Ishikawa (cell line): ENCODE data around the gene ADNP2.

Experiments used
- CEBPB ChIP-seq: IDR thresholded peaks from 2 replicates; pipeline ENCODE4 v1.6.1; 2012
- CREB1 ChIP-seq: IDR thresholded peaks from 2 replicates; pipeline ENCODE4 v1.6.1; 2012; ENCODE audit warnings: low read depth
- EGR1 ChIP-seq: IDR thresholded peaks from 2 replicates; pipeline ENCODE4 v1.6.1; 2012
- EP300 ChIP-seq: IDR thresholded peaks from 2 replicates; pipeline ENCODE4 v1.6.1; 2012; ENCODE audit warnings: borderline replicate concordance
- FOXM1 ChIP-seq: IDR thresholded peaks from 2 replicates; pipeline ENCODE4 v1.6.1; 2012; ENCODE audit warnings: low read depth, borderline replicate concordance
- NFIC ChIP-seq: IDR thresholded peaks from 2 replicates; pipeline ENCODE4 v1.6.1; 2012
- RAD21 ChIP-seq: IDR thresholded peaks from 2 replicates; pipeline ENCODE4 v1.6.1; 2012; ENCODE audit warnings: low read depth
- TAF1 ChIP-seq: IDR thresholded peaks from 2 replicates; pipeline ENCODE4 v1.6.1; 2012; ENCODE audit warnings: low read depth, mild to moderate bottlenecking
- TCF12 ChIP-seq: IDR thresholded peaks from 2 replicates; pipeline ENCODE4 v1.6.1; 2012; ENCODE audit warnings: low read depth
- TEAD4 ChIP-seq: IDR thresholded peaks from 2 replicates; pipeline ENCODE4 v1.6.1; 2012
- YY1 ChIP-seq: IDR thresholded peaks from 2 replicates; pipeline ENCODE4 v1.6.1; 2012; ENCODE audit warnings: low read depth
- ZBTB7A ChIP-seq: IDR thresholded peaks from 2 replicates; pipeline ENCODE4 v1.6.1; 2012; ENCODE audit warnings: low read depth
- TF ChIP-seq, protein P1 (sequence below): IDR thresholded peaks from 2 replicates; pipeline ENCODE4 v1.6.1; 2012
- TF ChIP-seq, protein P2 (sequence below): IDR thresholded peaks from 2 replicates; pipeline ENCODE4 v1.6.1; 2012
- TF ChIP-seq, protein P3 (sequence below): IDR thresholded peaks from 2 replicates; pipeline ENCODE4 v1.6.1; 2012; ENCODE audit warnings: low read depth, mild to moderate bottlenecking

The ADNP2 gene

DNA sequence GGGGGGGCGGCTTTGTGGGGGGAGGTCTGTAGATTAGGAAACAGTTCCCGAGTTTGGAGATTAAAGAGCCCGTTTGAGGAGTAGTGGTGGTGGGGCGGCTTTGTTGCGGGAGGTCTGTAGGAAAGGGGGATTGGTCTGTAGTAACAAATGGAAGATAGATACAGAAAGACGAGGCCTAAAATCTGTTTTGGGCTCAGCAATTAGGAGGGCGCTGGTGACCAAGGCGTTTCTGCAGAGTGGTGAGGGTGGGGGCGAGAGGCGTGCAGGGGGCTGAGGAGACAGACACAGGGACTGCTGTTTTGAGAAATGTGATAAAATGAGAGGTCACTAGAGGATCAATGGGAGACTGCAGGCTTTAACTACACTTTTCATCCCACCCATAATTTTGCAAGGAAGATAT, 1.6 kb upstream of the ADNP2 start:
- no peak for TF ChIP-seq CEBPB
- TF ChIP-seq, protein P1, sequence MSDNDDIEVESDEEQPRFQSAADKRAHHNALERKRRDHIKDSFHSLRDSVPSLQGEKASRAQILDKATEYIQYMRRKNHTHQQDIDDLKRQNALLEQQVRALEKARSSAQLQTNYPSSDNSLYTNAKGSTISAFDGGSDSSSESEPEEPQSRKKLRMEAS, result no peak
- TF ChIP-seq, protein P2, sequence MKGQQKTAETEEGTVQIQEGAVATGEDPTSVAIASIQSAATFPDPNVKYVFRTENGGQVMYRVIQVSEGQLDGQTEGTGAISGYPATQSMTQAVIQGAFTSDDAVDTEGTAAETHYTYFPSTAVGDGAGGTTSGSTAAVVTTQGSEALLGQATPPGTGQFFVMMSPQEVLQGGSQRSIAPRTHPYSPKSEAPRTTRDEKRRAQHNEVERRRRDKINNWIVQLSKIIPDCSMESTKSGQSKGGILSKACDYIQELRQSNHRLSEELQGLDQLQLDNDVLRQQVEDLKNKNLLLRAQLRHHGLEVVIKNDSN, result no peak
- TF ChIP-seq FOXM1, result no peak
- TF ChIP-seq EGR1, result no peak
- TF ChIP-seq TCF12, result no peak
- TF ChIP-seq TEAD4, result no peak
- no peak for TF ChIP-seq ZBTB7A
- TF ChIP-seq YY1, result no peak
- TF ChIP-seq TAF1, result no peak
- TF ChIP-seq EP300, result no peak
- no peak for TF ChIP-seq NFIC

DNA sequence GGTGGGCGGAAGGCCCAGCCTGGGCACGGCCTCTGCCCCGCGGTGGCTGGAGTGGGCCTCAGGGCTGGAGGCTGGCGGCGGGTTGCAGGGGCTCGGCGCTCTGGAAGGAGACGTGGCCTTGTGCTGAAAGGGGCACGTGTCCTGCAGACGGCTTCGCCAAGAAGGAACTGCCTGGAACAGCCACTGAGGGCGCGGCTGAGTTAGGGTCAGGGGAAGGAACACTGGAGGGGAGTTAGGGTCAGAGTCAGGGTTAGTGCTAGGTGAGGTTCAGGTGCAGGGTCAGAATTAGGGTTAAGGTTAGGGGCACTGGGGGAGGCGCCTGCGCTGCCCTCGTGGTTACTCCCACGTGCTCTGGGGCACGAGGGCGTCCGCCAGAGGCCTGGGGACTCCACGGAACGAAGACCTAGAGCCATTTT, 933 bp upstream of the ADNP2 start:
- TF ChIP-seq RAD21, result no peak
- TF ChIP-seq ZBTB7A, result no peak
- TF ChIP-seq, protein P3, sequence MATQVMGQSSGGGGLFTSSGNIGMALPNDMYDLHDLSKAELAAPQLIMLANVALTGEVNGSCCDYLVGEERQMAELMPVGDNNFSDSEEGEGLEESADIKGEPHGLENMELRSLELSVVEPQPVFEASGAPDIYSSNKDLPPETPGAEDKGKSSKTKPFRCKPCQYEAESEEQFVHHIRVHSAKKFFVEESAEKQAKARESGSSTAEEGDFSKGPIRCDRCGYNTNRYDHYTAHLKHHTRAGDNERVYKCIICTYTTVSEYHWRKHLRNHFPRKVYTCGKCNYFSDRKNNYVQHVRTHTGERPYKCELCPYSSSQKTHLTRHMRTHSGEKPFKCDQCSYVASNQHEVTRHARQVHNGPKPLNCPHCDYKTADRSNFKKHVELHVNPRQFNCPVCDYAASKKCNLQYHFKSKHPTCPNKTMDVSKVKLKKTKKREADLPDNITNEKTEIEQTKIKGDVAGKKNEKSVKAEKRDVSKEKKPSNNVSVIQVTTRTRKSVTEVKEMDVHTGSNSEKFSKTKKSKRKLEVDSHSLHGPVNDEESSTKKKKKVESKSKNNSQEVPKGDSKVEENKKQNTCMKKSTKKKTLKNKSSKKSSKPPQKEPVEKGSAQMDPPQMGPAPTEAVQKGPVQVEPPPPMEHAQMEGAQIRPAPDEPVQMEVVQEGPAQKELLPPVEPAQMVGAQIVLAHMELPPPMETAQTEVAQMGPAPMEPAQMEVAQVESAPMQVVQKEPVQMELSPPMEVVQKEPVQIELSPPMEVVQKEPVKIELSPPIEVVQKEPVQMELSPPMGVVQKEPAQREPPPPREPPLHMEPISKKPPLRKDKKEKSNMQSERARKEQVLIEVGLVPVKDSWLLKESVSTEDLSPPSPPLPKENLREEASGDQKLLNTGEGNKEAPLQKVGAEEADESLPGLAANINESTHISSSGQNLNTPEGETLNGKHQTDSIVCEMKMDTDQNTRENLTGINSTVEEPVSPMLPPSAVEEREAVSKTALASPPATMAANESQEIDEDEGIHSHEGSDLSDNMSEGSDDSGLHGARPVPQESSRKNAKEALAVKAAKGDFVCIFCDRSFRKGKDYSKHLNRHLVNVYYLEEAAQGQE, result no peak
- TF ChIP-seq CREB1, result no peak
- TF ChIP-seq, protein P2, result no peak
- no peak for TF ChIP-seq TCF12
- no peak for TF ChIP-seq NFIC
- TF ChIP-seq FOXM1, result no peak
- TF ChIP-seq, protein P1, result no peak
- TF ChIP-seq TAF1, result no peak
- TF ChIP-seq CEBPB, result no peak
- no peak for TF ChIP-seq EGR1

DNA sequence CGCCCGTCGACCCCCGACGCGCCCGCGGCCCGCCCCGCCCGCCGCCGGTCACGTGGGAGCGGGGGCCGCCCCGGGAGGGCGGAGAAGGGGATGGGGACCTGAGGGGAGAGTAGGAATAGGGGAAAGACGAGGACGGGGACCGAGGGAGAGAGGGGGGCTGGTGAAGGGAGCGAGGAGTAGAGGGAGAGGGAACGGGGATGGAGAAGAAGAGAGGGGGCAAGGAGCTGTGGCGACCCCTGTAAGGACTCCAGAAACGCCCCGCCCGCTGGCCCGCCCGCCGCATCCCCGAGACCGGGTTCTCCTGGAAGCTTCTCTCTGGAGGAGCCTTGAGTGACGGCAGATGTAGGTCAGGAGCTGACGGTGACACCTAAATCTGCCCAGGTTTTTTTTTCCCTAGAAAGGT, 615 bp downstream of the ADNP2 start:
- TF ChIP-seq, protein P3, result no peak
- TF ChIP-seq CREB1 (no peak), YY1 (no peak)
- TF ChIP-seq, protein P2, result peak; percentile 91

DNA sequence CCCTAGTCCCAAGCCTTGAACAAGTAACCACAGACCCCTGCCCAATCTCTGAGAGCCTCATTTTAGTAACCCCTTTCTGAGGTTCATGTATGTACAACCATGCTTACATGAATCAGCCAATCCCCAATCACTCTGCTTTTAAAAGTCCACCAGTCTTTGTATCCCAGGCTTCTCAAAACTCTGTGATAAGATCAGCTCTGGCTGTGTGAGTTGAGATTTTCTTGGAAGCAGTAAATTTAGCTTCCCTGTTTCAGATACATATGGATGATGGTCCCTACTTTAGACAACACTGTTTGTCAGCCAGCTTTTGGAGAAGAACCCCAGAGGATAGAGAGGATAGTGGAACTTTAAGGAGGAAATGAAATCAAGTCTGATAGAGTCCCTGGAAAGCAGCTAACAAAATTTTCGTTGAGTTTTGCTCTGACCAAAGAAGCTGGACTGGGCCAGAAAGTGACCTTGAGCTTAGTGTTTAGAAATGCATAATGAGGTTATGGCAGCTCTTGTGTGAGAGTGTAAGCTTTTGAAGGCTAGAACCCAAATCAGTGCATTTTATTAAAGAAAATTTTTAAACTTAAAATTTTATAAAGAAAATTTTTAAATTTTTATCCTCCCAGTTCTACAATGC, 3.7 kb downstream of the ADNP2 start:
- no peak for TF ChIP-seq EP300
- no peak for TF ChIP-seq YY1
- TF ChIP-seq TAF1, result no peak
- TF ChIP-seq, protein P2, result no peak
- no peak for TF ChIP-seq CREB1
- no peak for TF ChIP-seq NFIC
- TF ChIP-seq FOXM1, result no peak
- no peak for TF ChIP-seq TCF12
- TF ChIP-seq TEAD4, result no peak
- TF ChIP-seq EGR1, result no peak
- TF ChIP-seq, protein P3, result no peak
- no peak for TF ChIP-seq RAD21
- TF ChIP-seq, protein P1, result no peak
- no peak for TF ChIP-seq ZBTB7A
- TF ChIP-seq CEBPB, result no peak
